Skin epidermis (tissue), 12 donors: ENCODE measurements around the gene DUSP18.
"Not testable (repeated sequence)": the region's sequence is repeated elsewhere in the genome, so short reads cannot be mapped to it uniquely, and the experiment has no call there.

Experiments
- H3K27ac ChIP-seq, 21 experiments: fragments of 200-600 bp; sonication (generic) in 11 of 21; one replicate each; pipeline ENCODE4 v1.5.0; 2020; ENCODE audit warnings: mild to moderate bottlenecking in 3 of 21, inconsistent platforms in 2 of 21, moderate library complexity in 2 of 21
- H3K4me3 ChIP-seq, 7 experiments: fragments of 200-600 bp; sonication (generic) in 2 of 7; one replicate each; pipeline ENCODE4 v1.5.0; 2020; ENCODE audit warnings: inconsistent platforms in 2 of 7, mild to moderate bottlenecking in 2 of 7, moderate library complexity in 1 of 7

DUSP18 gene

DNA sequence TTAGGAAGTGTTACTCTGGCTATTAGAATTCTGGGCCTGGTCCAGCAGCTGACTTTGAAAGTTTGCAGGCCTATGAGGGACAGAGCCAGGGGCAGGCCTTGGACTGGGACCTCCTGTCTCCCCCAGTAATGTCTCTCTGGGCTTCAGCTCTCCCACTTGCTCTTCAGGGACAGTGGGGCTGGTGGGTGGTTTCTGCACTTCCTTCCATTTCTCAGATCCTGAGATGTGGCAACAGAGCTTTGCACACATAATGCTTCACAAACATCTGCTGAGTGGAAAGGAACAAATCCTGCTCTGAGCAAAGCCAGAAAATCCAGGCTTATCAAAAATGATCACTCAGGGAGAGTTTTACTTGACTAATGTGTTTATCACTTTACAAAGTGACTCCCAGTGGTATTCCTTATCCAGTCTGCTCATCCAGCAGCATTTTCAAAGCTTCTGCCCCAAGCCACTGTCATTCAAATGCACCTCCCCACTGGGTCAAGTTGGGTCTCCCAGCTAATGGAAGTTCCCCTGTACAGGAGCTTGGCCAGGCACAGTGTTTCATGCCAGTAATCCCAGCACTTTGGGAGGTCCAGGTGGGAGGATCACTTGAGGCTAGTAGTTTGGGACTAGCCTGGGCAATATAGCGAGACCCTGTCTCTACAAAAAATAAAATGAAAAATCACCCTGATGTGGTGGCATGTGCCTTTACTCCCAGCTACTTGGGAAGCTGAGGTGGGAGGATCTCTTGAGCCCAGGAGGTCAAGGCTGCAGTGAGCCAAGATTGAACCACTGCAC lies 13.5 kb upstream of the DUSP18 start:
- Histone ChIP-seq H3K4me3 (no peak overlapping the region), H3K27ac (peak overlapping the region in 1 of 21 experiments; percentile 14)

DNA sequence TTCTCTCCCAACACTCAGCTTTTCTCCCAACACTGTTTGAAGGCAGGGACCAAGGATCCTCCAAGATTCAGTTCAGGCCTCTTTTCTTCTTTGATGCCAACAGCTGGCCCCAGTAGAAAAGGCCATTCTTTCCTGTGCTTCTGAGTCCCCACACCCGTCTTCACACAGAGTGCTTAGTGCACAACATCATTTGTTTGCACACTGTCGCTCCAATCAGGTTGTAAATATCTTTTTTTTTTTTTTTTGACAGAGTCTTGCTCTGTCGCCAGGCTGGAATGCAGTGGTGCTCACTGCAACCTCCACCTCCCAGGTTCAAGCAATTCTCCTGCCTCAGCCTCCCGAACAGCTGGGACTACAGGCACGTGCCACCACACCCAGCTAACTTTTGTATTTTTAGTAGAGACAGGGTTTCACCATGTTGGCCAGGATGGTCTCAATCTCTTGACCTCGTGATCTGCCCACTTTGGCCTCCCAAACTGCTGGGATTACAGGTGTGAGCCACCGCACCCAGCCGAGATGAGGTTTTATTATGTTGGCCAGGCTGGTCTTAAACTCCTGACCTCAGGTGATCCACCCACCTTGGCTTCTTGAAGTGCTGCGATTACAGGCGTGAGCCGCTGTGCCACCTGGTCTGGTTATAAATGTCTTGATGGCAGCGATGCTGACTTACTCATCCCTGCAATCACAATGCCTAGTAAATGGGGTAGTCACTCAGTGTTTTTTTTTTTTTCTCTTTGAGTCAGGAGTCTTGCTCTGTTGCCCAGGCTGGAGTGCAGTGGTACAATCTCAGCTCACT lies 12.4 kb upstream of the DUSP18 start:
- H3K4me3 ChIP-seq, H3K27ac ChIP-seq: not testable (repeated sequence)

DNA sequence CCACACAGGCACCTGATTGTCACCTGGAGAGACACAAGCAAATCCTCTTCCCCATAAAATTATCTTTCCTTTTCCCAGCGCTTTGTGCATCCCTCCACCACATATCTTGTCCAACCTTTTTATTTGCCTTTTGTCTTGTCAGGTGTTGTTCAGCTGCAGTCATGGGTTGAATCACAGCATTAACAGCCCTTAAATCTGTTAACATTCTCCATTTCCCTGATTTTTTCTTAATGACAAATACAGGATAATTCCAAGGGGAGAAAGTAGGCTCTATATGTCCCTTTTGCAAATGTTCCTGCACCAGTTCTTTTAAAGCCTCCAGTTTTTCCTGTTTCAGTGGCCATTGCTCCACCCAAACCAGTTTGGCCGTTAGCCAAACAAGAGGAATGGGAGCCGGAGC lies 8.9 kb upstream of the DUSP18 start:
- not testable (repeated sequence) for H3K27ac ChIP-seq, H3K4me3 ChIP-seq

DNA sequence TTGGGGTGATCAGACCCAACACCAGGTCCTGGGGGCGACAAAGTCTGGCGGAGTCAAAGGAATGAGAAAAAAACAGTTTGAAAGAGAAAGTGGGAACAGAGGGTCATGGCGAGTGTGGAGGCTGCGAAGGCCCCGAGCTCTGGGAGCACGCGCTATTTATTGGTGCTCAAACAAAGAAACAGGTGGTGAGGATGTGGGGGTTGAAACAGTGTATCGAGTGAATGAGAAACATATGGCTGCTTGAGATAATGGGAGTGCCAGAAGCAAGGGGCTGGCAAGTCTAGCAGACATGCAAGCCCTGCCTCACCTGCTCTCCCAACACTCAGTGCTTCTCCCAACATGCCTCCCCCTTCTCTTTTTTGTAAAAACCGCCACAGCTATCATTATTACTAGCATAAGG lies 7.8 kb upstream of the DUSP18 start:
- Histone ChIP-seq H3K27ac (no peak overlapping the region), H3K4me3 (no peak overlapping the region)

DNA sequence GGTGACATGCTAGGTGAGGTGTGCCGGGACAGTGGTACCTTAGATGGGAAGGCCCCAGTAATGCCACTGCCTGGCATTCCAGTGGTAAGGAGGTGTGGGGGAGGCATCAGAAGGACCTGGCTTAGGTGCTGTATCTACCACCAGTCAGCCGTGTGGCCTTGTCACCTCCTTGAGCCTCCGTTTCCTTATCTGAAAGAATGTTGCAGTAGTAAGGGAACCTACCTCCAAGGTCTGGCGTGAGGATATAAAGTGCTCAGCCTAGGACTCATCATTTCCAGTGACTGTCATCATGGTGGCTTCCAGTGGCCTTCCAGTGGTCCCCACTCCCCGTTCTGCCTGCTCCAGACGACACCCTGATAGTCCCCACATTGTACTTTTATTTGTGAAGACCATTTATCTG lies 6.8 kb upstream of the DUSP18 start:
- H3K27ac ChIP-seq, result no peak overlapping the region
- no peak overlapping the region for H3K4me3 ChIP-seq

DNA sequence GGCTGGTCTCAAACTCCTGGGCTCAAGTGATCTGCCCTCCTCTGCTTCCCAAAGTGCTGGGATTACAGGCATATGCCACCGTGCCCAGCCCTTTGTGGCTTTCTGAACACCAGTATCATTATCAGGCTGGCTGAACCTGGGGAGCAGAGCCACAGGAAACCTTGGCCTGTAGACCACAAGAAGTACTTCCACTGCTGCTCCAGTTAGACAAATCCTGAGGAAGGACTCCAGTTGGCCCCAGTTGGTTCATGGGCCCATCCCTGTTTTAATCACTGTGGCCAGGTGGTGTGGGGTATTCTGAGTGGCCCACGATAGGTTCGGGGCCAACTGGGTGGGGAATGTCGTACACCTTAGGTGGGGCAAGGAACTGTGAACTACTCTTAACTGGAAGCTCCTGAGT lies 5.5 kb upstream of the DUSP18 start:
- Histone ChIP-seq H3K4me3 (no peak overlapping the region), H3K27ac (no peak overlapping the region)

DNA sequence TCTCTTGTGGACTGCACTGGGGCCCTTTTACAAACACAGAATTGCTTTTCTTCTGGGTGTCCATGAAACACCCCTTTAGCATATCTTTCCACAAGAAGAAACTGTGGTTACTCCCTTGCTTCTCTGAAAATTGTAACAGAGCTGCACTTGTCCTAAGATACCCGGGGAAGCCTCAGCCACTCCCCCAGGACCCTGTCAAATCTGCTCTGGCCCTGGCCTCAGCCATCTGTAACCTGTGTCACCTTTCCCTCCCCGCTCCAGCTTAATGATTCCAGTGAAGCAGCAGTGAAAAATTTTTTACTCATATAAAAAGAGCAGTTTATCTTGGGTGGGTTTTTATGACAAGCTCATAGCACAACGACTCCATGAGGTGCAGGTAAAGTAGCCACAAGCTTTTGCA lies 3.4 kb upstream of the DUSP18 start:
- no peak overlapping the region for H3K4me3 ChIP-seq
- no peak overlapping the region for H3K27ac ChIP-seq

DNA sequence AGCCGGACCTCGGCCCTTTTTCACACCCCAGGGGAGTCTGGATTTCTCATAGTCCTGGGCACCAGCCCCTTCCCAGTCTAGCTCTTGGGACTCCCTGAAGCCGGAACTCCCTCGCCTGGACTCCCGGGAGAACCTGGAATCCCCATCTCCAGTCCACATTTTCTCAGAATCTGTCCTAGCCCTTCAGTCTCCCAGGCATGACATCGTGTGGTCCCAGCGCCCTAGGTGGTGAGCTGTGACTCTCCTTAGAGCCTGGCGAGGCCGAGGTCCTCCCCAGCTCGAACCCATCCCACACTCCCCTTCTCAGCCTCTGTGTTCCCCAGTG lies 673 bp upstream of the DUSP18 start:
- Histone ChIP-seq H3K4me3 (peak overlapping the region; percentile 59 to 90 (median 73)), H3K27ac (peak overlapping the region in 15 of 21 experiments; percentile 20 to 82 (median 73))

DNA sequence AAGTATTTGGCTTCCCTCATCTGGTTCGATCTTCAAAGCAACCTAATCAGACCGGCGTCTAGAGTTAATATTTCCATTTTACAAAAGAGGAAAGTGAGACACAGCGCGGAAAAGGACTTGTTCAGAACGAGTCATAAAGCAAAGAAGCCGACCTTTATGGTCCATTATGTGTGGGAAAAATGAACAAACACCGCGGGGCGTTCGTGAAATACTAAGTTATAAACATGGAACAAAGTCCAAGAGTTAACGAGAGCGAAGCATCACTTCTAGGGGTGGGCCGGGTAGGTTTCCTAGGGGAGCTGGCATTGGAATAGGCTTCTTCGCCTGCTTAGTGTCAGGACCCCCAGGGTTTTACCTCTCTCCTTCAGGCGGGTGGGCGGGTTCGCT lies 575 bp downstream of the DUSP18 start:
- H3K27ac ChIP-seq, result peak overlapping the region; percentile 30 to 82 (median 72)

DNA sequence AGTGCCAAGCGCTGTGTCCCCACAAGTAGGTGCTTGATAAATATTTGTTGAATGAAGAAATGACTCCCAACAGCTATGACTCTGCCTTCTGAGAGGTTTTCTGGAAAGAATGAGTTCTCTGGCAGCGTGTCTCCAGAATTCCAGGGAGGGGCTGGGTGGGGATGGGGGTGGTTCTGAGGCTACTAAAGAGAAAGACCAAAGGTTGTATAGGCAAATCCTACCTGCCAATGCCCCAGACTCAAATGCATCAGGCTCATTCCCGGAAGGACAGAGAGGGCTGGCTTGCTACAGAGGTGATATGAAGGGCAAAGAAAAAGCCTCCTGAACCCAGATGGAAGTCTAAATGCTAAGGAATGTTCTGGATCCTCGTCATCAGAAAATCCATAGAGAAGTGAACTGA lies 1.9 kb downstream of the DUSP18 start:
- H3K27ac ChIP-seq, result peak overlapping the region in 1 of 21 experiments; percentile 20
- H3K4me3 ChIP-seq, result no peak overlapping the region

More for the DNA sequence above, 575 bp downstream of the DUSP18 start:
- H3K4me3 ChIP-seq, result peak overlapping the region; percentile 59 to 90 (median 73)

DNA sequence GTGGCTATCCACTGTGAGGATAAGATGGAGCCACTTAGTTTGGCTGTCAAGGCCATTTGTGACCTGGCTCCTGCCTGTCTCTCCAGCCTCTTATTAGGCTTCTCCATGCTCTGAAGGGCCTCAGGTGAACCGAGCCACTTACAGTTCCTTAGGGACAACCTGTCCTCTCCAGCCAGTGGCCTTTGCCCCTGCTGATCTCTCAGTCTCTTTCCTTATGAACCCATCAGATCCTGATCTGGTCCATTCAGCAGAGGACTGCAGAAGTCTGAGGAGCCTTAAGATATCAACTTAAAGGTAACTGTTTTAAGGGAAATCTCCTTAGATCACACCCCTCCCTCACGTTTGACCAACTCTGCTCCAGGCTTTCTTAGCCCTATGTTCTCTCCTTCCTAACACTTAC lies 2.4 kb downstream of the DUSP18 start:
- Histone ChIP-seq H3K4me3 (no peak overlapping the region), H3K27ac (no peak overlapping the region)

DNA sequence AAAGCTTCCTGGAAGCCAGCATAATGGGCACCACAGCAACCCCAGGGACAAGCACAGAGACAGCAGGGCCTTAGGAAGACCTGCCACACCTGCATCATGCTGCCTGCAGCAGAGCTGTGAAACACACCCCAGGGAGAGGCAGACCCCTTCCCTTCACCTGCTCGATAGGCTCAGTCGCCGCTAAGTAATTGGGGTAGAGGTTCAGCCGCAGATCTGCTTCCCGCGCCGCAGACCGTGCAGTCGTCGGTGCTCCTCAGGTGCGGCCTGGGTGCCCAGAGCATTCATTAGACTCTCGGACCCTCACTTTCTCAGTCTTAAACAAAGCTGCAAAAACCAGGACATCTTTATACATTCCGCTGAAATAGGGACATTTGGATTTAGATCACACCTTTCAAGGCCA lies 2.9 kb downstream of the DUSP18 start:
- no peak overlapping the region for H3K27ac ChIP-seq
- H3K4me3 ChIP-seq, result no peak overlapping the region

DNA sequence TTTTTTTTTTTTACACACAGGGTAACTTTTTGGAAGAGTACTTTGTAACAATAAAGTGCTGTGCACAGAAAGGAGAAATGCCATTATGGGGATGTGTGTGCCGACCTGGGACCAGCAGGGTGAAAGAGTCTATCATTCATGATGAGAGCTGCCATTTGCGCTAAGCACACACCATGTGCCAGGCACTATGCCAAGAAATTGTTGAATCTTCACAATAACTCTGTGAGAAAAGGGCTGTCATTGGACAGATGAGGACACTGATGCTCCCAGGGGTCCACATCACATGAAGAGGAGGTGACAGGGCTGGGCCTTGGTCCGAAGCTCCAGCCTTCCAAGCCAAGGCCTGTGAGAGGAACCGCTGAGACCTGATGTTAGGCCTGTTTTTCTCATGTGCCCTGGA lies 5.6 kb downstream of the DUSP18 start:
- Histone ChIP-seq H3K27ac (no peak overlapping the region), H3K4me3 (no peak overlapping the region)

DNA sequence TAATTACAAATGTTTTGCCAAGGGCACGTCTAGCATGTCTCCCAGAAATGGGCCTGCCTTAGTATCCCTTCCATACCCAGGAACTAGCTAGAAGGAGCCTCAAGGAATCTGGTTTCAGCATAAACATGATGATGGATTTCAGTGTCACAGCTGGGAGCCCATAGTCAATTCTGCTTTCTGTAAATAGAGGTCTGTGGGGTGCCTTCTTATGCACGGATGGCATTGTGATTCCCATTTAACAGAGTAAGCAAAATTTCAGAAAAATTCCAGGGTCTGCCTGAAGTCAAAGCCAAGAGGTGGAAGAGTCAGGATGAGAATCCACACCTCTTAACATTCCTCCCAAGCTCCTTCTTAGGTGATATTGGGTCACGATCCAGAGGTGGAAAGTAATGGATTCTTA lies 12.1 kb downstream of the DUSP18 start:
- H3K4me3 ChIP-seq, result no peak overlapping the region
- H3K27ac ChIP-seq, result no peak overlapping the region

DNA sequence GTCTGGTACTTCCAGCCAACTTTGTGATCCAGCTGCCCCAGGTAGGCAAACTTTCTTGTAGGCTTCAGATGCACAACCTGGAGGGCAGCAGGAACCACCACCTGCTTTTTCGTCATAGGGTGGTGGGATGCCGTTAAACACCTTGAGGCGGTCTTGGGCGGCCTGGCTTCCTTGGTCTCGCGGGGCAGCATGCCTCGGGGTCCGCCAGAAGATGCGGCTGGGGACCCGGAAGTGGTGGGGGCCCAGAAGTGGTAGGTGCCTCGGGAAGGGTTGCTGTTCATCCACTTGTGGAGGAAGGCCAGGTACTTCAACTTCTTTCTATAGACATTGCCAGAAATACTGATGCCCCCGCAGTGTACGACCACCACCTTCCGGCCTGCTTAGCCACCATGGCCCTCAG lies 13.3 kb downstream of the DUSP18 start:
- no peak overlapping the region for H3K27ac ChIP-seq
- no peak overlapping the region for H3K4me3 ChIP-seq

DNA sequence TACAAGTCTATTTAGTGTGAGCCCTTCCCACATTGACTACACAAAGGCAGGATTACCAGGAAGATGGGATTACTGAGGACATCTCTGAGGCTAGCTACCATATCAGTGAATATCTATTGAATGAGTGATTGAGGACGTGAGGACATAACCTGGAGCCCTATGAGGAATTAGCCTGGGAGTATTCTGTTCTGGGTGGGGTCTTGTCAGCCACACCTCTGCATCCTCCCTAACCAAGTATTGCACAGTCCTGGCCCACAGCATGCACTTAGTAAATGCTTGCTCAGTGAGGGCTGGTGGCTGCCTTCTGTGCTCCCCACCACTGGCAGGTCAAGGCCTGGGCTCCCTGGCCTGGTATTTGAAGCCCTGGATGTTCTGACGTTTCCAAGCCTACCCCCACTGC lies 14.8 kb downstream of the DUSP18 start:
- Histone ChIP-seq H3K27ac (no peak overlapping the region), H3K4me3 (no peak overlapping the region)

DNA sequence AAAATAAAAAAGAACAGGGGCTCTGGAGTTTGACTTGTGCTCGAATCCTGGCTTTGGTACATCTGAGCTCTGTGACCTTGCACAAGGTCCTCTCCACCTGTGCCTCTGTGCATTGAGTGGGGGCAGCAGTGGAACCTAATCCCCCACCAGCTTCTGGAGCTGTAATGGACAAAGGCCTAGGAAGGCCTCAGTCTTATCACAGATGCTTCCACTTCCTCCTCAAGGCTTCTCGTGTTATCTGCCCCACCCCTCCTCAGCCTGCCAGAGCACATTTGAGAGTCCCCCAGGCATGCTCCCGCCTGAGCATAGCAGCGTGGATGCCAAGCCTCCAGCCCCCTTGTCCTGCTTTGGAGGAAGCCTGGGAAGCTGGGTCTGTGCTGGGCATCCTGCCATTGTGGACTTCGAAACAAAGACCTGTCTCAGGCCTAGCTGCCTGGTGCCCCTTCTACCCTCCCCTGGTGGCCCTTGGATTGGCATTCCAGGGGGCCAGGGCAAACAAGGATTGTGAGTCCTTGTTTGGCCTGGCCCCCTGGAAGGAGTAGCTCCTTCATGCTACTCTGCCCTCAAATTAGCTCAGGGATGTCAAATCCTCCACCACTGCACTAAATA lies 17.1 kb downstream of the DUSP18 start:
- Histone ChIP-seq H3K4me3 (no peak overlapping the region), H3K27ac (peak overlapping the region in 5 of 21 experiments; percentile 23 to 41 (median 39))

DNA sequence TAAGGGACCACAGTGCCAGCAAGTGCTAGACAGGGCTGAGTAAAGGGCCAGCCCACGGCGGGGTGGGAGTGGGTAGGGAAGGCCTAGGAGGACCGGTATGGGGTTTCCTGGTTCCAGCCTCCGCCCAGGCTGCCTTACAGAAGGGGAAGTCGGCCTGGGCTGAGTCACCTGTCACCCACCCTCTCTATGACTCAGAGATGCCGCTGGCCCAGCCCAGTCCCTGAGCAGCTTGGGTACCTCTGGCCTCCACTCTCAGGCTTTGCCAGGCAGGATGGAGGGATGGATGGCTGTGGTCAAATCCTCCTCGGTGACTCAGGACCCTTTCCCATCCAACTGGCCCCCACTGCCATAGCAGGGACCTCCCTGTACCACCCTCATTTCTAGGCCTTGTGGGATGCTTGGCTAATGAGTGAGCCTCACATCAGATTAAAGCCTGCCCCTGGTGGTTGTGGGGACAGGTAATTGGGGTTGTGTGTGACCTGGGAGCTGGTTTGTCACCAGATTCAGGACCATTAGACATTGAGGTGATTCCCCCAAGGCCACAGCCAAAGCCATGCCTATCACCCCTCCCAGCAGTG lies 18.2 kb downstream of the DUSP18 start:
- Histone ChIP-seq H3K27ac (peak overlapping the region in 16 of 21 experiments; percentile 1 to 78 (median 48)), H3K4me3 (no peak overlapping the region)

DNA sequence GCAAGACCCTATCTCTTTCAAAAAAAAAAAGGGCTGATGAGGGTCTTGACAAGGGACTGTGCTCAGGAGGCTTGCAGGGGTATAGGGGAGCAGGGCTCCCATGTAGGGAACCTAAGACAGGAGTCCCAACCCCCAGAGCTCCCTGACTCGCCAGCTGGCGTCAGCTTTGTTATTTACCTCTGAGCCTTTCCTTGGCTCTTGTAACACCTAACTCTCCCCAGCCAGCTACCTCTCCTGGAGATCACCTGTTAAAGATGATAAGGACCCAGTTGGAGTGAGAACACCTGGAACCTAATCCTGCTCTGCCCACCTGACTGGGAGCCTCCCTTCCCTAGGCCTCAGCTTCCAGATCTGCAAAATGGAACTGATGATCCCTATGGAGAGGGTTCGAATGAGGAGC lies 18.9 kb downstream of the DUSP18 start:
- Histone ChIP-seq H3K4me3 (no peak overlapping the region), H3K27ac (peak overlapping the region in 16 of 21 experiments; percentile 1 to 78 (median 48))

DNA sequence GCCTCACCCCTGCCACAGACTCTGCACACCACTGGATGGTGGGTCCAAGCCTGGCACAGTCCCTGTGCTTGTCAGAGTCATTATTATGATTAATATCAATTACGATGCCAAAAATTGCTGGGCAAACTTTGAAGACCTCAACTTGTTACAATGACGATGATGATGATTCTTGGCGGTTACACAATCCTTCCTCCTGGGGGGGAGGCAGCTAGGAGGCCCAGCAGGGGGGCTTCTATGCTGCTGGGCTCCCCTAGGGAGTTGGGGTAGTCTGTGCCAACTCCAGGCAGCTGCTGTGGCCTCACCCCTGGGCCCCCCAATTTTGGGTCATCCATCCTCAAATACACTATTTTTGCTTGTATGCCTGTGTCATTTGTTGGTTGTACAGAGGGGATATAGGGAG lies 20.1 kb downstream of the DUSP18 start:
- Histone ChIP-seq H3K27ac (no peak overlapping the region), H3K4me3 (no peak overlapping the region)
